Panc1 (cell line): Measurements from ENCODE around the gene GLTP. TPM values are rescaled to one million over a fixed set of nuclear protein-coding genes. Genes with fewer than 3 reads are reported as not detected.

Source experiments
- ATAC-seq: fragments of 200-7000 bp; cut with Tn5 transposase; 2 replicates; pipeline ENCODE4 v1.9.1; 2020; ENCODE audit warnings: mild to moderate bottlenecking, moderate library complexity
- BruUV-seq: library from RNA; stranded (reverse); fragments of 400-500 nt; replicated peaks from 2 replicates; lab custom pipeline; 2021; lab: Mats Ljungman, UMichigan
- CTCF ChIA-PET: fragments of 300-600 bp; sonication (Branson Sonifier 250); formaldehyde crosslinking; loops from one replicate; lab custom pipeline; 2022; ENCODE audit warnings: antibody characterized with exemption; lab: Charles Lee
- POLR2A ChIA-PET: fragments of 300-600 bp; sonication (Branson Sonifier 250); formaldehyde crosslinking; loops from one replicate; lab custom pipeline; 2022; ENCODE audit warnings: antibody characterized with exemption; lab: Charles Lee
- DNase-seq: peaks from one replicate; pipeline ENCODE4 v3.0.0-alpha.2; 2010; ENCODE audit warnings: low read depth, low spot score
- H3K27ac ChIP-seq: 2 replicates; pipeline ENCODE4 v1.5.1; 2011; ENCODE audit warnings: mild to moderate bottlenecking, low read length, inconsistent platforms
- H3K27me3 ChIP-seq: fragments of 200-500 bp; sonication (Bioruptor generic); 2 replicates; pipeline ENCODE4 v1.6.0; 2014; ENCODE audit warnings: low read length, inconsistent platforms; ENCODE audit not compliant: control insufficient read depth, insufficient read depth
- H3K36me3 ChIP-seq: fragments of 200-500 bp; sonication (Bioruptor generic); 2 replicates; pipeline ENCODE4 v1.5.1; 2014; ENCODE audit warnings: inconsistent platforms, mild to moderate bottlenecking, low read length, moderate library complexity; ENCODE audit not compliant: control insufficient read depth, insufficient read depth
- H3K4me1 ChIP-seq: 2 replicates; pipeline ENCODE4 v1.5.1; 2011; ENCODE audit warnings: inconsistent platforms, mild to moderate bottlenecking, low read length, moderate library complexity; ENCODE audit not compliant: control insufficient read depth, insufficient read depth
- H3K4me3 ChIP-seq, 2 experiments: 2 replicates each; pipeline ENCODE4 v1.5.1; 2011 to 2012; ENCODE audit warnings: low read depth in 2 of 2, low read length in 2 of 2, mild to moderate bottlenecking in 2 of 2, inconsistent platforms in 1 of 2, moderate library complexity in 1 of 2
- H3K9me3 ChIP-seq: fragments of 200-500 bp; sonication (Bioruptor generic); 2 replicates; pipeline ENCODE4 v1.5.1; 2014; ENCODE audit warnings: low read depth, mild to moderate bottlenecking, inconsistent platforms, low read length, moderate library complexity; ENCODE audit not compliant: control insufficient read depth, insufficient read depth
- POLR2AphosphoS5 ChIP-seq: IDR thresholded peaks from 2 replicates; pipeline ENCODE4 v1.6.1; 2012; ENCODE audit warnings: mild to moderate bottlenecking, low read depth, low read length, moderate library complexity
- SIN3A ChIP-seq: IDR thresholded peaks from 2 replicates; pipeline ENCODE4 v1.6.1; 2012; ENCODE audit warnings: low read depth, mild to moderate bottlenecking, low read length, moderate library complexity, borderline replicate concordance; ENCODE audit not compliant: insufficient read depth
- TCF7L2 ChIP-seq: IDR thresholded peaks from 2 replicates; pipeline ENCODE4 v1.6.1; 2011; ENCODE audit warnings: mild to moderate bottlenecking, low read depth, low read length, inconsistent platforms
- in situ Hi-C: cut with HindIII; loops from 2 replicates; pipeline ENCODE4 v1.10.0; 2016; ENCODE audit warnings: low sequenced_read_pairs, low pct_unique_long_range_greater_than_20kb
- intact Hi-C: fragments of 100-400 bp; cut with micrococcal nuclease; formaldehyde crosslinking; loops from one replicate; pipeline ENCODE4 v1.10.0; 2022; ENCODE audit not compliant: unreplicated experiment
- total RNA-seq: library from RNA; stranded (reverse); gene quantifications from one replicate; pipeline ENCODE4 v1.2.1, GENCODE V29; 2021; ENCODE audit not compliant: unreplicated experiment
- TF ChIP-seq, protein P1 (sequence below), 2 experiments: IDR thresholded peaks; 2 replicates each; pipeline ENCODE4 v1.6.1; 2011 to 2012; ENCODE audit warnings: low read depth in 2 of 2, control low read depth in 1 of 2, low read length in 1 of 2, mild to moderate bottlenecking in 1 of 2, moderate library complexity in 1 of 2; ENCODE audit not compliant: insufficient read depth in 1 of 2
- TF ChIP-seq, protein P2 (sequence below): fragments of 450-650 bp; IDR thresholded peaks from 2 replicates; pipeline ENCODE4 v1.5.1; 2017; ENCODE audit warnings: mild to moderate bottlenecking

The GLTP gene
- total RNA-seq, 1 experiment from 2014 or later = 24.8 TPM

DNA sequence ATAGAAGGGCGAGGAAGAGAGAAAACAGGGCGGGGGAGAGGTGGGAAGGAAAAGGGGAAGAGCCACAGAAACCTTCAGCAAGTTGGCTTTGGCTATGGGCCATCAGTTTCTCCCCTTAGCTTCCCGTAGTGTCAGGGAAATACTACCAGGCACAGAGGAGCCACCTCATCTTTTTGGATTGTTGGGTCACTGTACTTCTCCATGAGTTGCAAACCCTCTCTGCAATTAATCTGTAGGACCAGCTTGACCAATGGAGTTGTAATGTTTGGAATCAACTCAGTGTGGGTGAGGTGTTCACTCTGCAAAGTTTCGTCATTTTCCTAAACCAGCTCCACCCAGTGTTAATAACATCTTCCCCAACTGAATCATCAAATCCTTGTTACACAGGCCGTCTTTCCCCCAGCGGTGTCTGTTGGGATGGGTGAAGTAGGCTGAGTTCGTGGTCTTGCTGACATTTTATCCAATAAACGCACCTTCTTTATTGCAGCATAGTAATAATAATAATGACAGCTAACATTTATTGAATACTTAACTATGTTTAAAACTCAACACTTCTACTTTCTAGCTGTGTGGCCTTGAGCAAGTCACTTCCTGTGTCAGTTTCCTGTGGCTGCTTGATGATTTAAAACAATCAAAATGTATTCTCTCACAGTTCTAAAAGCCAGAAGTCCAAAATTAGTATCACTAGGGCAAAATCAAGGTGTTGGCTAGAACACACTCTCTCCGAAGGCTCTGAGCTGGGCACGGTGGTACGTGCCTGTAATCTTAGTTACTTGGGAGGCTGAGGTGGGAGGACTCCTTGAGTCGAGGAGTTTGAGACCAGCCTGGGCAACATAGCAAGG lies 8.1 kb upstream of the GLTP start:
- TF ChIP-seq, protein P1, sequence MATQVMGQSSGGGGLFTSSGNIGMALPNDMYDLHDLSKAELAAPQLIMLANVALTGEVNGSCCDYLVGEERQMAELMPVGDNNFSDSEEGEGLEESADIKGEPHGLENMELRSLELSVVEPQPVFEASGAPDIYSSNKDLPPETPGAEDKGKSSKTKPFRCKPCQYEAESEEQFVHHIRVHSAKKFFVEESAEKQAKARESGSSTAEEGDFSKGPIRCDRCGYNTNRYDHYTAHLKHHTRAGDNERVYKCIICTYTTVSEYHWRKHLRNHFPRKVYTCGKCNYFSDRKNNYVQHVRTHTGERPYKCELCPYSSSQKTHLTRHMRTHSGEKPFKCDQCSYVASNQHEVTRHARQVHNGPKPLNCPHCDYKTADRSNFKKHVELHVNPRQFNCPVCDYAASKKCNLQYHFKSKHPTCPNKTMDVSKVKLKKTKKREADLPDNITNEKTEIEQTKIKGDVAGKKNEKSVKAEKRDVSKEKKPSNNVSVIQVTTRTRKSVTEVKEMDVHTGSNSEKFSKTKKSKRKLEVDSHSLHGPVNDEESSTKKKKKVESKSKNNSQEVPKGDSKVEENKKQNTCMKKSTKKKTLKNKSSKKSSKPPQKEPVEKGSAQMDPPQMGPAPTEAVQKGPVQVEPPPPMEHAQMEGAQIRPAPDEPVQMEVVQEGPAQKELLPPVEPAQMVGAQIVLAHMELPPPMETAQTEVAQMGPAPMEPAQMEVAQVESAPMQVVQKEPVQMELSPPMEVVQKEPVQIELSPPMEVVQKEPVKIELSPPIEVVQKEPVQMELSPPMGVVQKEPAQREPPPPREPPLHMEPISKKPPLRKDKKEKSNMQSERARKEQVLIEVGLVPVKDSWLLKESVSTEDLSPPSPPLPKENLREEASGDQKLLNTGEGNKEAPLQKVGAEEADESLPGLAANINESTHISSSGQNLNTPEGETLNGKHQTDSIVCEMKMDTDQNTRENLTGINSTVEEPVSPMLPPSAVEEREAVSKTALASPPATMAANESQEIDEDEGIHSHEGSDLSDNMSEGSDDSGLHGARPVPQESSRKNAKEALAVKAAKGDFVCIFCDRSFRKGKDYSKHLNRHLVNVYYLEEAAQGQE (IDR thresholded peaks at IDR 0.05; ENCODE audit: insufficient read depth in 1 of 2, low read depth in 2 of 2, low read length in 1 of 2) = no peak
- TF ChIP-seq TCF7L2 (no peak), SIN3A (no peak), POLR2AphosphoS5 (no peak)
- TF ChIP-seq, protein P2, sequence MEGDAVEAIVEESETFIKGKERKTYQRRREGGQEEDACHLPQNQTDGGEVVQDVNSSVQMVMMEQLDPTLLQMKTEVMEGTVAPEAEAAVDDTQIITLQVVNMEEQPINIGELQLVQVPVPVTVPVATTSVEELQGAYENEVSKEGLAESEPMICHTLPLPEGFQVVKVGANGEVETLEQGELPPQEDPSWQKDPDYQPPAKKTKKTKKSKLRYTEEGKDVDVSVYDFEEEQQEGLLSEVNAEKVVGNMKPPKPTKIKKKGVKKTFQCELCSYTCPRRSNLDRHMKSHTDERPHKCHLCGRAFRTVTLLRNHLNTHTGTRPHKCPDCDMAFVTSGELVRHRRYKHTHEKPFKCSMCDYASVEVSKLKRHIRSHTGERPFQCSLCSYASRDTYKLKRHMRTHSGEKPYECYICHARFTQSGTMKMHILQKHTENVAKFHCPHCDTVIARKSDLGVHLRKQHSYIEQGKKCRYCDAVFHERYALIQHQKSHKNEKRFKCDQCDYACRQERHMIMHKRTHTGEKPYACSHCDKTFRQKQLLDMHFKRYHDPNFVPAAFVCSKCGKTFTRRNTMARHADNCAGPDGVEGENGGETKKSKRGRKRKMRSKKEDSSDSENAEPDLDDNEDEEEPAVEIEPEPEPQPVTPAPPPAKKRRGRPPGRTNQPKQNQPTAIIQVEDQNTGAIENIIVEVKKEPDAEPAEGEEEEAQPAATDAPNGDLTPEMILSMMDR = no peak
- Histone ChIP-seq H3K4me3 (no peak overlapping the region), H3K27me3 (no peaks in the 10 kb centered on the region), H3K27ac (no peak overlapping the region), H3K36me3 (no peaks in the 10 kb centered on the region), H3K4me1 (no peaks in the 10 kb centered on the region), H3K9me3 (no peaks in the 10 kb centered on the region)
- intact Hi-C loops = no loop called here
- CTCF ChIA-PET = interaction anchor here (0.7 kb wide), 1 partner anchor 40 kb away, joined by 3 read pairs; no protein-coding TSS in a partner anchor
- BruUV-seq = no TSS peak
- DNase-seq (peak; percentile 88), ATAC-seq (peak; percentile 58; the same call in 1 of the 2 replicates)
- POLR2A ChIA-PET = interaction anchor here (0.6 kb wide), 1 partner anchor 153 kb away, joined by 4 read pairs; no protein-coding TSS in a partner anchor
- in situ Hi-C loops = no loop called here

DNA sequence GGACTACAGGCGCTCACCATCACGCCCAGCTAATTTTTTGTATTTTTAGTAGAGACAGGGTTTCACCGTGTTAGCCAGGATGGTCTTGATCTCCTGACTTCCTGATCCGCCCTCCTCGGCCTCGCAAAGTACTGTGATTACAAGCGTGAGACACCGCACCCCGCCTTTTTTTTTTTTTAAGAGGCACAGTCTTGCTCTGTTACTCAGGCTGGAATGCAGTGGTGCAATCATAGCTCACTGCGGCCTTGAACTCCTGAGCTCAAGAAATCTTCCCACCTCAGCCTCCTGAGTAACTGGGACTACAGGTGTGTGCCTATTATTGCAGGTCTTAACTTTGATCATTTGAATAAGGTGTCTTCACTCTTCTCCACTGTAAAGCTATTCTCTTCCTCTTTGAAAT lies 5.3 kb upstream of the GLTP start:
- ATAC-seq = no peak
- DNase-seq = no peak
- BruUV-seq = no TSS peak
- ChIA-PET CTCF (no interaction called here), POLR2A (interaction anchor here (0.7 kb wide), 1 partner anchor 12 kb away, joined by 13 read pairs; no protein-coding TSS in a partner anchor)
- intact Hi-C loops (no loop called here), in situ Hi-C loops (no loop called here)
- TF ChIP-seq POLR2AphosphoS5 = no peak
- no peak for TF ChIP-seq SIN3A
- TF ChIP-seq, protein P2 = no peak
- TF ChIP-seq, protein P1 (IDR thresholded peaks at IDR 0.05; ENCODE audit: insufficient read depth in 1 of 2, low read depth in 2 of 2, low read length in 1 of 2) = no peak
- no peak for TF ChIP-seq TCF7L2
- no peaks in the 10 kb centered on the region for H3K36me3 ChIP-seq
- H3K9me3 ChIP-seq = no peaks in the 10 kb centered on the region
- H3K4me1 ChIP-seq = no peaks in the 10 kb centered on the region
- H3K4me3 ChIP-seq = no peak overlapping the region
- H3K27ac ChIP-seq = no peak overlapping the region
- H3K27me3 ChIP-seq = no peaks in the 10 kb centered on the region
